ENCODE measurements around the gene TDRD7. TPM values are rescaled to one million over a fixed set of nuclear protein-coding genes. Genes with fewer than 3 reads are reported as not detected.

TDRD7 gene
- polyA plus RNA-seq, 1 donor from 2014 or later: 9.7 TPM

DNA sequence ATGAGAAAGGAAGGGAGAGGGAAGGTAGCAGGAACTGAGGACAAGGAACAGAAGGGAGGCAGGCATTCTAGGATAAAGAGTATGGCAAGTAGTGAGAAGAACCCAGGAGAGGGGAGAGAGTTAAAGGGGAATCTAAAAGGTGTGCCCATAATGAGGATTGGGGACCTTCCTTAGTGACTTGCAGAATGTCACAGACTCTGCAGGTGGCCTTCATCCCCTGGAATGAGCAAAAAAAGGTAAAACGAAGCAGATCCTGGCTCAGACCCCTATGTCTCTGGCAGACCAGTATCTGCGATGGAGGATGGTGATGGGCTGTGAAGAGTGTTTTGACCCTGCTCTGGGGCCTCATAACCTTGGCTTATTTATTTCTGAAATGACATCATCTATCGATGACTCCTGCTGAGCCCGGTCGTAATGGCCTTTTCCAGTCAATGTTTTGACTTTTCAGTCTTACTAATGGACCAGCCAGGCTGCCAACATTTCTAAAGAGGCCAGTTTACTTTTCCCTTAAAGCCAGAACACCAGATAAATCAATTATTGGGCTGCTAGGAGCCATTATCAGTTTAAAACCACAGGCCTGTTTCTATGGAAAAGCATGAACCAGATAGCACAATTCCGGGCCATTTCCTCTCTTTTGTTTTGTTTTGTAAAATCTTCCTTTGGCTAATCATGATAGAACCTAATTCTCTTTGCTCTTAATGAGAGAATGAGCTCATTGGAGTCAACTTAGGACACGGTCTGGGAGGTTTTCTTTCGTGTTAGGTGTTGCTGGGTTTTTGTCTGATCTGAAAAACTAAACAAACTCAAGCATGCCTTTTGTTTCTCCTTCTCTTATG, 92.7 kb downstream of the TDRD7 start:
- H3K4me3 ChIP-seq (ENCODE audit: low read length): no peak overlapping the region
- no peaks in the 10 kb centered on the region for H3K79me2 ChIP-seq (replicated peaks; ENCODE audit: insufficient read depth, low read length)
- H3K27ac ChIP-seq (ENCODE audit: low read length): no peak overlapping the region
- H3F3A ChIP-seq (ENCODE audit: insufficient read depth, low read length, poor library complexity, severe bottlenecking): no peaks in the 10 kb centered on the region
- H4K20me1 ChIP-seq (ENCODE audit: insufficient read depth): no peaks in the 10 kb centered on the region
- no peaks in the 10 kb centered on the region for H3K9me3 ChIP-seq (ENCODE audit: low read length)
- no peak overlapping the region for H3K4me2 ChIP-seq (ENCODE audit: low read length)
- H3K9ac ChIP-seq (ENCODE audit: low read length): no peak overlapping the region
- peaks cover 51% of the 10 kb centered on the region for H3K27me3 ChIP-seq (ENCODE audit: insufficient read depth, low read depth, low read length)
- H3K36me3 ChIP-seq (ENCODE audit: insufficient read depth, low read length): no peaks in the 10 kb centered on the region
- TF ChIP-seq MXI1 (conservative IDR thresholded peaks at IDR 0.05; ENCODE audit: poor library complexity, severe bottlenecking): no peak
- TF ChIP-seq POLR2AphosphoS5 (IDR thresholded peaks at IDR 0.05): peak; percentile 73
- no peaks in the 10 kb centered on the region for H3K9me2 ChIP-seq (ENCODE audit: insufficient read depth, low read length)
- H2AFZ ChIP-seq (ENCODE audit: low read depth, low read length): no peak overlapping the region

DNA sequence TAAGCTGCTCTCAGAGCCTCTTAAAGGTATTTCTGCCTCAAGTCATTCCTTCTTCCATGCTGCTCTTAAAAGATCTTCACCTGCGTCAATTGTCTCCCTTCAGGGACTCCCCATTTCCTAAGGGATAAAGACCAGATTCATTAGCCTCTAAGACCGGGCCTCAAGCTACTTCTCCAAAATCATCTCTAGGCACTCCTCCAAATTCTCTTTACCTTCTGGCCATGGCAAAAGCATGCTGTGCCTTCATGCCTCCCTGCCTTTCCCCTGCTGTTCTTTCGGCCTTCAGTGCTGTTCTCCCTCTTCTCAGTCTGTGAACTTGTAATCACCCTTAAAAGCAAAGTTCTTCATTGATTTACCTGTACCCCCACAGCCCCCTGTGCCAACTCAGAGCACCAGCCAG, 93.9 kb downstream of the TDRD7 start:
- TF ChIP-seq MXI1 (conservative IDR thresholded peaks at IDR 0.05; ENCODE audit: poor library complexity, severe bottlenecking) (no peak), TAF1 (IDR thresholded peaks at IDR 0.05; ENCODE audit: low read depth) (no peak), EZH2 (IDR thresholded peaks at IDR 0.05; ENCODE audit: borderline replicate concordance, insufficient read depth, low read length, poor library complexity, severe bottlenecking) (no peak), RAD21 (conservative IDR thresholded peaks at IDR 0.05) (no peak), REST (IDR thresholded peaks at IDR 0.05; ENCODE audit: borderline replicate concordance) (no peak), SMC3 (conservative IDR thresholded peaks at IDR 0.05; ENCODE audit: poor library complexity) (no peak), POLR2AphosphoS5 (IDR thresholded peaks at IDR 0.05) (no peak), EP300 (conservative IDR thresholded peaks at IDR 0.05; ENCODE audit: poor library complexity, severe bottlenecking) (no peak)
- TF ChIP-seq, protein P1, sequence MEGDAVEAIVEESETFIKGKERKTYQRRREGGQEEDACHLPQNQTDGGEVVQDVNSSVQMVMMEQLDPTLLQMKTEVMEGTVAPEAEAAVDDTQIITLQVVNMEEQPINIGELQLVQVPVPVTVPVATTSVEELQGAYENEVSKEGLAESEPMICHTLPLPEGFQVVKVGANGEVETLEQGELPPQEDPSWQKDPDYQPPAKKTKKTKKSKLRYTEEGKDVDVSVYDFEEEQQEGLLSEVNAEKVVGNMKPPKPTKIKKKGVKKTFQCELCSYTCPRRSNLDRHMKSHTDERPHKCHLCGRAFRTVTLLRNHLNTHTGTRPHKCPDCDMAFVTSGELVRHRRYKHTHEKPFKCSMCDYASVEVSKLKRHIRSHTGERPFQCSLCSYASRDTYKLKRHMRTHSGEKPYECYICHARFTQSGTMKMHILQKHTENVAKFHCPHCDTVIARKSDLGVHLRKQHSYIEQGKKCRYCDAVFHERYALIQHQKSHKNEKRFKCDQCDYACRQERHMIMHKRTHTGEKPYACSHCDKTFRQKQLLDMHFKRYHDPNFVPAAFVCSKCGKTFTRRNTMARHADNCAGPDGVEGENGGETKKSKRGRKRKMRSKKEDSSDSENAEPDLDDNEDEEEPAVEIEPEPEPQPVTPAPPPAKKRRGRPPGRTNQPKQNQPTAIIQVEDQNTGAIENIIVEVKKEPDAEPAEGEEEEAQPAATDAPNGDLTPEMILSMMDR (IDR thresholded peaks at IDR 0.05; ENCODE audit: poor library complexity, severe bottlenecking): no peak
- Histone ChIP-seq H3K27me3 (ENCODE audit: insufficient read depth, low read depth, low read length) (peaks cover 38% of the 10 kb centered on the region), H3K36me3 (ENCODE audit: insufficient read depth, low read length) (no peaks in the 10 kb centered on the region), H3F3A (ENCODE audit: insufficient read depth, low read length, poor library complexity, severe bottlenecking) (no peaks in the 10 kb centered on the region), H3K9me3 (ENCODE audit: low read length) (no peaks in the 10 kb centered on the region), H4K20me1 (ENCODE audit: insufficient read depth) (no peaks in the 10 kb centered on the region), H2AFZ (ENCODE audit: low read depth, low read length) (no peak overlapping the region), H3K9ac (ENCODE audit: low read length) (no peak overlapping the region), H3K79me2 (replicated peaks; ENCODE audit: insufficient read depth, low read length) (no peaks in the 10 kb centered on the region), H3K4me3 (ENCODE audit: low read length) (no peak overlapping the region), H3K27ac (ENCODE audit: low read length) (no peak overlapping the region), H3K4me2 (ENCODE audit: low read length) (no peak overlapping the region), H3K9me2 (ENCODE audit: insufficient read depth, low read length) (no peaks in the 10 kb centered on the region)
